Measurements from ENCODE around the gene PLET1.

- TF ChIP-seq, protein P1, sequence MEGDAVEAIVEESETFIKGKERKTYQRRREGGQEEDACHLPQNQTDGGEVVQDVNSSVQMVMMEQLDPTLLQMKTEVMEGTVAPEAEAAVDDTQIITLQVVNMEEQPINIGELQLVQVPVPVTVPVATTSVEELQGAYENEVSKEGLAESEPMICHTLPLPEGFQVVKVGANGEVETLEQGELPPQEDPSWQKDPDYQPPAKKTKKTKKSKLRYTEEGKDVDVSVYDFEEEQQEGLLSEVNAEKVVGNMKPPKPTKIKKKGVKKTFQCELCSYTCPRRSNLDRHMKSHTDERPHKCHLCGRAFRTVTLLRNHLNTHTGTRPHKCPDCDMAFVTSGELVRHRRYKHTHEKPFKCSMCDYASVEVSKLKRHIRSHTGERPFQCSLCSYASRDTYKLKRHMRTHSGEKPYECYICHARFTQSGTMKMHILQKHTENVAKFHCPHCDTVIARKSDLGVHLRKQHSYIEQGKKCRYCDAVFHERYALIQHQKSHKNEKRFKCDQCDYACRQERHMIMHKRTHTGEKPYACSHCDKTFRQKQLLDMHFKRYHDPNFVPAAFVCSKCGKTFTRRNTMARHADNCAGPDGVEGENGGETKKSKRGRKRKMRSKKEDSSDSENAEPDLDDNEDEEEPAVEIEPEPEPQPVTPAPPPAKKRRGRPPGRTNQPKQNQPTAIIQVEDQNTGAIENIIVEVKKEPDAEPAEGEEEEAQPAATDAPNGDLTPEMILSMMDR (IDR thresholded peaks at IDR 0.05 in 8 of 11, conservative IDR thresholded peaks at IDR 0.05 in 3 of 11) = no peak
- no peak for TF ChIP-seq POLR2A (IDR thresholded peaks at IDR 0.05)
These were observed at the start of gene PLET1 for GRCh38 chr11:112260490-112260889.
